Measurements from ENCODE around the gene MAGEA4.

DNA sequence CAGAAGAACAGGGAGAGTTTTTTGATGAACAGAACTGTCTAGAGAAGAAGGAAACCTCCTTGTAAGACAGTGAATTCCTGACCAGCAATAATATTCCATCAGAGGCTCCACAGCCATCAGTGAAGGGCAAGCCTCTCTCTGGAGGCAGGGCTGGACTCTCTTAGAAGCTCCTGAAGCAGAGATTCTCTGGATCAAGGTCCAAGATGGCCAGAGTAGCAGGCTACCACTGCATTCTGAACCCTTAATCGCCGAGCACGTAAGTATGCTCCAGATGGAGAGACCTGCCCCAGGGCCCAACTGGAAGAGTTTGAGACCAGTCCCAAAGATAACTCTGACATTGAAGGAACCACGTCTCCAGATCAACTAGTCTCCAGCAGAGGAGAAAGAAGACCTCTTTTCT, 45.4 kb downstream of the MAGEA4 start:
- no peak for TF ChIP-seq EZH2 (IDR thresholded peaks at IDR 0.05; ENCODE audit: borderline replicate concordance, low read length)
- TF ChIP-seq, protein P1, sequence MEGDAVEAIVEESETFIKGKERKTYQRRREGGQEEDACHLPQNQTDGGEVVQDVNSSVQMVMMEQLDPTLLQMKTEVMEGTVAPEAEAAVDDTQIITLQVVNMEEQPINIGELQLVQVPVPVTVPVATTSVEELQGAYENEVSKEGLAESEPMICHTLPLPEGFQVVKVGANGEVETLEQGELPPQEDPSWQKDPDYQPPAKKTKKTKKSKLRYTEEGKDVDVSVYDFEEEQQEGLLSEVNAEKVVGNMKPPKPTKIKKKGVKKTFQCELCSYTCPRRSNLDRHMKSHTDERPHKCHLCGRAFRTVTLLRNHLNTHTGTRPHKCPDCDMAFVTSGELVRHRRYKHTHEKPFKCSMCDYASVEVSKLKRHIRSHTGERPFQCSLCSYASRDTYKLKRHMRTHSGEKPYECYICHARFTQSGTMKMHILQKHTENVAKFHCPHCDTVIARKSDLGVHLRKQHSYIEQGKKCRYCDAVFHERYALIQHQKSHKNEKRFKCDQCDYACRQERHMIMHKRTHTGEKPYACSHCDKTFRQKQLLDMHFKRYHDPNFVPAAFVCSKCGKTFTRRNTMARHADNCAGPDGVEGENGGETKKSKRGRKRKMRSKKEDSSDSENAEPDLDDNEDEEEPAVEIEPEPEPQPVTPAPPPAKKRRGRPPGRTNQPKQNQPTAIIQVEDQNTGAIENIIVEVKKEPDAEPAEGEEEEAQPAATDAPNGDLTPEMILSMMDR (IDR thresholded peaks at IDR 0.05; ENCODE audit: low read length), result no peak

All from OCI-LY1 (cell line).